ENCODE measurements around the gene FLOT1. TPM values are rescaled to one million over a fixed set of nuclear protein-coding genes. Genes with fewer than 3 reads are reported as not detected.

FLOT1 gene
- total and polyA plus RNA-seq, 9 of the 15 experiments (the other 6 are each of a cell fraction or from before 2014, with no cell fraction given): 11.7 to 149 (median 118) TPM

- TF ChIP-seq CBFA2T2 (conservative IDR thresholded peaks at IDR 0.05) (peak; percentile 61), MNT (conservative IDR thresholded peaks at IDR 0.05) (peak; percentile 97 to 98), ETS1 (conservative IDR thresholded peaks at IDR 0.05; ENCODE audit: control insufficient read depth, low read depth, low read length) (peak; percentile 82), ZNF3 (CRISPR knock-in tag; IDR thresholded peaks at IDR 0.05) (no peak), BHLHE40 (IDR thresholded peaks at IDR 0.05; ENCODE audit: low read length) (peak; percentile 94), ZBTB9 (CRISPR knock-in tag; IDR thresholded peaks at IDR 0.05) (peak; percentile 90), SAFB2 (IDR thresholded peaks at IDR 0.05; ENCODE audit: borderline replicate concordance, low read depth, low read length, severe bottlenecking) (no peak), PBX2 (CRISPR knock-in tag; IDR thresholded peaks at IDR 0.05; ENCODE audit: low read depth) (no peak), PBX2 (tag; conservative IDR thresholded peaks at IDR 0.05; ENCODE audit: low read depth) (no peak), ZBTB5 (IDR thresholded peaks at IDR 0.05) (0 out of 2 replicates have a peak, but pooled peaks have one; percentile 31), ZKSCAN3 (CRISPR knock-in tag; IDR thresholded peaks at IDR 0.05) (no peak), SOX6 (IDR thresholded peaks at IDR 0.05) (peak; percentile 80), ZNF512 (tag; IDR thresholded peaks at IDR 0.05) (no peak), MAFG (tag; conservative IDR thresholded peaks at IDR 0.05) (no peak)
Observed at GRCh38 chr6:30721198-30722024, 21.1 kb downstream of the FLOT1 start (continued).
